ENCODE data around the gene ZNF2. TPM values are rescaled to one million over a fixed set of nuclear protein-coding genes. Genes with fewer than 3 reads are reported as not detected.
A peak's percentile ranks its signal among the peaks of the same experiment; 100 is the strongest.

The ZNF2 gene
- total and polyA plus RNA-seq, 2 of the 13 experiments (the other 11 are each of a cell fraction or from before 2014, with no cell fraction given), result 4.3 to 6.1 TPM

GRCh38 chr2:95207111-95207961 lies 41.7 kb downstream of the ZNF2 start, which contains the start of gene ZNF892 (continued):
- TF ChIP-seq POGZ (CRISPR knock-in tag; IDR thresholded peaks at IDR 0.05) (peak; percentile 70; the same call in 1 of the 2 replicates), ARNT2 (CRISPR knock-in tag; IDR thresholded peaks at IDR 0.05; ENCODE audit: low read depth) (no peak), ZNF552 (CRISPR knock-in tag; IDR thresholded peaks at IDR 0.05; ENCODE audit: borderline replicate concordance) (0 out of 2 replicates have a peak, but pooled peaks have one; percentile 48), E2F1 (CRISPR knock-in tag; IDR thresholded peaks at IDR 0.05) (0 out of 2 replicates have a peak, but pooled peaks have one; percentile 28), NFAT5 (CRISPR knock-in tag; IDR thresholded peaks at IDR 0.05) (peak; percentile 73; the same call in 1 of the 2 replicates), CC2D1A (CRISPR knock-in tag; IDR thresholded peaks at IDR 0.05) (no peak), ZNF557 (CRISPR knock-in tag; IDR thresholded peaks at IDR 0.05) (no peak), SETDB1 (CRISPR knock-in tag; IDR thresholded peaks at IDR 0.05; ENCODE audit: borderline replicate concordance) (0 out of 2 replicates have a peak, but pooled peaks have one; percentile 49), ZIK1 (CRISPR knock-in tag; IDR thresholded peaks at IDR 0.05; ENCODE audit: borderline replicate concordance, low read depth) (0 out of 2 replicates have a peak, but pooled peaks have one; percentile 46), CSRNP1 (CRISPR knock-in tag; IDR thresholded peaks at IDR 0.05) (0 out of 2 replicates have a peak, but pooled peaks have one; percentile 31), NKX3-1 (CRISPR knock-in tag; IDR thresholded peaks at IDR 0.05) (0 out of 2 replicates have a peak, but pooled peaks have one; percentile 27), E2F2 (CRISPR knock-in tag; IDR thresholded peaks at IDR 0.05; ENCODE audit: borderline replicate concordance) (0 out of 2 replicates have a peak, but pooled peaks have one; percentile 53), ZMYM4 (CRISPR knock-in tag; IDR thresholded peaks at IDR 0.05) (peak; percentile 61; the same call in 1 of the 2 replicates), THAP11 (CRISPR knock-in tag; IDR thresholded peaks at IDR 0.05) (peak; percentile 97), KLF16 (CRISPR knock-in tag; IDR thresholded peaks at IDR 0.05) (peak in 1 of 2 experiments; percentile 36; a peak in 1 of 4 replicates), CREB1 (IDR thresholded peaks at IDR 0.05) (no peak), CREB1 (CRISPR knock-in tag; IDR thresholded peaks at IDR 0.05) (0 out of 2 replicates have a peak, but pooled peaks have one; percentile 32), HCFC1 (IDR thresholded peaks at IDR 0.05; ENCODE audit: low read depth, low read length) (peak; percentile 74), ZBTB38 (CRISPR knock-in tag; IDR thresholded peaks at IDR 0.05) (0 out of 2 replicates have a peak, but pooled peaks have one; percentile 45)

Measured in HepG2 (cell line).